CD4-positive, alpha-beta memory T cell (primary cell): ENCODE results near the gene MTMR11. TPM values are rescaled to one million over a fixed set of nuclear protein-coding genes. Genes with fewer than 3 reads are reported as not detected.
A peak's percentile ranks its signal among the peaks of the same experiment; 100 is the strongest.
"Not testable (repeated sequence)": the region's sequence is repeated elsewhere in the genome, so short reads cannot be mapped to it uniquely, and the experiment has no call there.

ENCODE experiments used
- CTCF ChIA-PET: fragments of 350-600 bp; sonication (Branson Sonifier 250); formaldehyde crosslinking; loops from one replicate; lab custom pipeline; 2021; ENCODE audit warnings: inconsistent platforms; ENCODE audit not compliant: partially characterized antibody; lab: Charles Lee
- POLR2A ChIA-PET: fragments of 350-600 bp; sonication (Branson Sonifier 250); formaldehyde crosslinking; loops from one replicate; lab custom pipeline; 2021; ENCODE audit not compliant: partially characterized antibody; lab: Charles Lee
- DNase-seq, 5 donors: peaks; one replicate each; pipeline versions ENCODE4 v3.0.0 to v3.0.0-alpha.2; 2020 to 2022; ENCODE audit warnings: mixed read lengths in 1 of 5
- H3K27ac ChIP-seq: one replicate; pipeline ENCODE4 v1.7.0; 2013; ENCODE audit warnings: low read depth, low read length
- H3K27me3 ChIP-seq: 2 replicates; pipeline ENCODE4 v1.7.0; 2013; ENCODE audit warnings: mild to moderate bottlenecking, low read length, moderate library complexity; ENCODE audit not compliant: insufficient read depth
- H3K36me3 ChIP-seq: 2 replicates; pipeline ENCODE4 v1.7.0; 2013; ENCODE audit warnings: mild to moderate bottlenecking, low read length, moderate library complexity; ENCODE audit not compliant: insufficient read depth
- H3K4me1 ChIP-seq: 2 replicates; pipeline ENCODE4 v1.7.0; 2013; ENCODE audit warnings: mild to moderate bottlenecking, low read length, moderate library complexity; ENCODE audit not compliant: insufficient read depth
- H3K4me3 ChIP-seq, 2 donors: one replicate each; pipeline ENCODE4 v1.7.0; 2013; ENCODE audit warnings: low read length in 2 of 2, mild to moderate bottlenecking in 1 of 2
- H3K9me3 ChIP-seq, 2 donors: one replicate each; pipeline ENCODE4 v1.7.0; 2013; ENCODE audit warnings: low read length in 2 of 2, control low read depth in 1 of 2; ENCODE audit not compliant: control insufficient read depth in 1 of 2
- H3K27ac Mint-ChIP-seq, 7 donors: one replicate each; pipeline ENCODE4 v1.8.0; 2020 to 2021; ENCODE audit warnings: mixed read lengths in 7 of 7, mild to moderate bottlenecking in 6 of 7, inconsistent platforms in 3 of 7, moderate library complexity in 3 of 7
- H3K27me3 Mint-ChIP-seq, 2 donors: one replicate each; pipeline ENCODE4 v1.8.0; 2020 to 2021; ENCODE audit warnings: mixed read lengths in 2 of 2
- H3K36me3 Mint-ChIP-seq, 2 donors: one replicate each; pipeline ENCODE4 v1.8.0; 2020 to 2021; ENCODE audit warnings: mixed read lengths in 2 of 2, inconsistent platforms in 1 of 2, mild to moderate bottlenecking in 1 of 2
- H3K4me1 Mint-ChIP-seq, 4 donors: one replicate each; pipeline ENCODE4 v1.8.0; 2020 to 2021; ENCODE audit warnings: mixed read lengths in 4 of 4, mild to moderate bottlenecking in 1 of 4
- H3K4me3 Mint-ChIP-seq, 8 donors: one replicate each; pipeline ENCODE4 v1.8.0; 2020 to 2021; ENCODE audit warnings: mixed read lengths in 8 of 8, mild to moderate bottlenecking in 7 of 8, moderate library complexity in 6 of 8, inconsistent platforms in 3 of 8
- H3K9me3 Mint-ChIP-seq, 8 donors: one replicate each; pipeline ENCODE4 v1.8.0; 2020 to 2021; ENCODE audit warnings: mixed read lengths in 8 of 8, mild to moderate bottlenecking in 5 of 8, inconsistent platforms in 3 of 8, moderate library complexity in 1 of 8
- intact Hi-C: fragments of 100-400 bp; cut with micrococcal nuclease; formaldehyde crosslinking; loops from one replicate; pipeline ENCODE4 v1.15.1; 2023
- polyA plus RNA-seq, 2 donors: library from polyadenylated mRNA; unstranded; fragments of 300-500 nt; fragmentation: Illumina TruSeq; gene quantifications; one replicate each; pipeline ENCODE4 v1.2.3, GENCODE V29; 2021
- total RNA-seq, 2 experiments: library from RNA; stranded (reverse); gene quantifications; one replicate each; pipeline ENCODE4 v1.2.3, GENCODE V29; 2021

The MTMR11 gene
- total and polyA plus RNA-seq, 4 experiments from 2014 or later, result 0.28 to 2.1 (median 1.3) TPM; not detected in 1

DNA sequence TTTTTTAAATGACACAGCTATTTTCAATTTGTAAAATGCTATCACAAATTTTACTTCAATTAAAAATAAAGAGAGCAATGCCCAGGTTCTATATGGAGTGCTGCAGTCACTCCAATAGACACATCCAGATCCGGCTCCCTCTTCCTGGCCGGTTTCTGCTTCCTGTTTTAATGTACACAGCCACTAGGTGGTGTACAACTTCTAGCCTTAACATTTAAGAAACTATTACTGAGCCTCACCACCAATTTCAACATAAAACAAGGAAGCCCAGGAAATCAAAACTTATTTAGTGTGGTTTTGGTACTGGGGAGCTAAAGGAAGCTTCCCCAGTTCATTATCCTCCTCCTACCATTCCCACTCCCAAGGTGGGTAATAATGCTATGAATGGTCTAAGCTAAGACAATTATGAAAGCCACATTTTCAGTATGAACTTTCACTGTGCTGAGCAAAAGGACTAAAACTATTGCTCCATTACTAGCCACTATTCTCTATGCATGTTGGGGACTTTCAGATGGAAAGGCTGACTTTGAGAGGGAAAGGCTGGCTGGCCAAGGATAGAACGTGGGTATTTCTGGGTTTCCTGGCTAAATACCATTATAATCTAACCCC lies 25.5 kb upstream of the MTMR11 start:
- peaks cover 26 to 38% of the 10 kb centered on the region in 2 donors for H3K36me3 Mint-ChIP-seq
- DNase-seq, result peak in 4 of 5 donors; percentile 57 to 63 (median 59)
- Histone ChIP-seq H3K36me3 (peaks cover 18% of the 10 kb centered on the region), H3K27me3 (no peaks in the 10 kb centered on the region), H3K9me3 (no peaks in the 10 kb centered on the region), H3K4me3 (no peak overlapping the region), H3K27ac (no peak overlapping the region), H3K4me1 (peaks cover 16% of the 10 kb centered on the region)
- peak overlapping the region in 3 of 7 donors; percentile 22 to 65 (median 64) for H3K27ac Mint-ChIP-seq
- peaks cover 10 to 23% (median 16%) of the 10 kb centered on the region in 4 donors for H3K4me1 Mint-ChIP-seq
- H3K4me3 Mint-ChIP-seq, result peak overlapping the region in 1 of 8 donors; percentile 20
- H3K27me3 Mint-ChIP-seq, result no peaks in the 10 kb centered on the region
- H3K9me3 Mint-ChIP-seq, result no peaks in the 10 kb centered on the region
- CTCF ChIA-PET, result interaction anchor here (0.7 to 3.2 kb wide), 34 partner anchors 10 to 248 kb away, joined by 3 to 80 read pairs (median 4); partner anchors contain the start of genes SF3B4 and VPS45
- POLR2A ChIA-PET, result interaction anchor here (0.6 to 2.1 kb wide), 8 partner anchors 19 to 225 kb away, joined by 3 to 18 read pairs (median 3); partner anchors contain the start of gene PLEKHO1
- intact Hi-C loops, result loop anchor here (1.0 kb wide), 4 partner anchors 88 to 225 kb away; partner anchors contain the start of gene VPS45

DNA sequence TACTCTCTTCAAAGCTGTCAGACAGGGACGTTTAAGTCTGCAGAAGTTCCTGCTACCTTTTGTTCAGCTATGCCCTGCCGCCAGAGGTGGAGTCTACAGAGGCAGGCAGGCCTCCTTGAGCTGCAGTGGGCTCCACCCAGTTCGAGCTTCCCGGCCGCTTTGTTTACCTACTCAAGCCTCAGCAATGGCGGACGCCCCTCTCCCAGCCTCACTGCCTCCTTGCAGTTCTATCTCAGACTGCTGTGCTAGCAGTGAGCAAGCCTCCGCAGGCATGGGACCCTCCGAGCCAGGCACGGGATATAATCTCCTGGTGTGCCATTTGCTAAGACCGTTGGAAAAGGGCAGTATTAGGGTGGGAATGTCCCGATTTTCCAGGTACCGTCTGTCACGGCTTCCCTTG lies 20.9 kb upstream of the MTMR11 start:
- intact Hi-C loops, result not testable (repeated sequence)

DNA sequence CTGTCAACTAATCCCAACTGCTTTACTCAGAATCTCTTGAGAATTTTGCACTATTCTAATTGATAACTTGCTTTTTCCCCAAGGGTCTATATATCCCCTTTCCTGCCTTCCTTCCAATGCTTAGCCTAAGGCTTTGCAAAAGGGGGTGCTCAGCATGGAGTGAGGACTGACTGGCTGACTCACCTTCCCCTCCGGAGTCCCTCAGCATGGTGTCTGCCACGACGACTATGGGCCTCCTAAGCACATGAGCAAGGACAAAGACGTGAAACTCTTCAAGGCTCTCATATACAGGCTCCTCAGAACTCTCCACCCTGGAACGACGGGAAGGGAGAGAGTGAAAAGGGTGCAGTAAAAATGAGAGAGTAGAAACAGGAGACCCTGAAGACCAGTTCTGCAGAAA lies 13.2 kb upstream of the MTMR11 start:
- Mint-ChIP-seq H3K4me3 (no peak overlapping the region), H3K36me3 (peaks cover 25 to 31% of the 10 kb centered on the region in 2 donors)

More for the DNA sequence above, 20.9 kb upstream of the MTMR11 start:
- H3K27me3 Mint-ChIP-seq, H3K4me1 ChIP-seq, H3K9me3 Mint-ChIP-seq, H3K36me3 ChIP-seq, POLR2A ChIA-PET, H3K27ac Mint-ChIP-seq, DNase-seq, H3K27me3 ChIP-seq, H3K9me3 ChIP-seq, H3K4me3 ChIP-seq, H3K27ac ChIP-seq, H3K4me3 Mint-ChIP-seq: not testable (repeated sequence)
- CTCF ChIA-PET, result interaction anchor here (1.0 kb wide), 1 partner anchor 111 kb away, joined by 3 read pairs; the partner anchor contains the start of gene VPS45
- Mint-ChIP-seq H3K36me3 (peaks cover 13 to 15% of the 10 kb centered on the region in 2 donors), H3K4me1 (peaks cover 5 to 14% (median 9%) of the 10 kb centered on the region in 4 donors)

DNA sequence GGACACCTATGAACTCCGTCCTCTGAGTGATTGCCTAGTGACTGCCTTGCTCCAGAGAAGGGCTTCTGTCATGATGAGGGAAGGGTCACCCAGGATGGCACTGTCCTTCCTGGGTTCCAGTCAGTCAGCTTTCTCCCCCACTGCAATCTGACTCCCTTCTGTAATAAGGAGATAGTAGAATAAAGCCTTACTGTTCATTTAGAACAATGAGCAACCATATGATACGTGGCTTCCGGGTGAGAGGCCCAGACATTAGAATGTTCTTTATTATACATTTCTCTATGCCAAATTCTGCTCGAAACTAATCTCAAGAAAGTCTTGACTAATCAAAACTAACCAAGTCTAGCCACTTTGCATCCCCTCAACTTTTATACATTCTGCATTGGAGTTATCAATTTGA lies 8.5 kb upstream of the MTMR11 start:
- no peaks in the 10 kb centered on the region for H3K27me3 ChIP-seq
- DNase-seq, result no peak
- Mint-ChIP-seq H3K27ac (no peak overlapping the region), H3K9me3 (no peaks in the 10 kb centered on the region), H3K4me3 (no peak overlapping the region), H3K27me3 (no peaks in the 10 kb centered on the region), H3K4me1 (peaks cover 0 to 11% (median under 1%) of the 10 kb centered on the region in 4 donors), H3K36me3 (peaks cover 31 to 39% of the 10 kb centered on the region in 2 donors)
- ChIA-PET CTCF (interaction anchor here (1.6 kb wide), 1 partner anchor 17 kb away, joined by 3 read pairs; no protein-coding TSS in a partner anchor), POLR2A (interaction anchor here (1.2 kb wide), 1 partner anchor 58 kb away, joined by 4 read pairs; a partner anchor contains a TSS)
- no peaks in the 10 kb centered on the region for H3K36me3 ChIP-seq
- H3K4me1 ChIP-seq, result no peaks in the 10 kb centered on the region
- no peak overlapping the region for H3K27ac ChIP-seq
- H3K4me3 ChIP-seq, result no peak overlapping the region
- intact Hi-C loops, result no loop called here
- H3K9me3 ChIP-seq, result no peaks in the 10 kb centered on the region

More for the DNA sequence above, 13.2 kb upstream of the MTMR11 start:
- Histone ChIP-seq H3K27me3 (no peaks in the 10 kb centered on the region), H3K9me3 (no peaks in the 10 kb centered on the region), H3K36me3 (no peaks in the 10 kb centered on the region), H3K27ac (no peak overlapping the region), H3K4me3 (no peak overlapping the region), H3K4me1 (no peaks in the 10 kb centered on the region)
- Mint-ChIP-seq H3K9me3 (no peaks in the 10 kb centered on the region), H3K27ac (peak overlapping the region in 1 of 7 donors; percentile 28), H3K4me1 (no peaks in the 10 kb centered on the region), H3K27me3 (no peaks in the 10 kb centered on the region)
- ChIA-PET POLR2A (no interaction called here), CTCF (interaction anchor here (1.0 kb wide), 1 partner anchor 12 kb away, joined by 4 read pairs; no protein-coding TSS in a partner anchor)
- intact Hi-C loops, result no loop called here
- no peak for DNase-seq

DNA sequence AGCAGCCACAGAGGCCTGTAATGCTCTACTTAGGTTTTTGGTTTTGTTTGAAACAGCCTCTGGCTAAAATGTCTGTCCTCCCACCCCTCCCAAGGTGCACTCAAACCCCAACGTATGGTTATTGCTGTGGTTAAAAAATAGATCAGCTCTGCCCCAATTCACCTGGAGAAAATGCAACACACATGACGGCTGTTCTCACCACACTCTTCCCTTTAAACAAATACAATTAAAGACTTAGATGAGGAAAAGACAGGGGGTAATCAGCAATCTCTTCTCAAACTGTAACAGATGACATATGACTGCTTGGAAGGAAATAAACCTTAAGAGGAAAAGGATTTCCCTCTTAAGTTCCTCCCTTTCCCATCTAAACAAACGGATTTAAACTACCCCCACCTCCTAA lies 6.2 kb upstream of the MTMR11 start:
- Mint-ChIP-seq H3K9me3 (no peaks in the 10 kb centered on the region), H3K4me1 (peaks cover 8 to 23% (median 10%) of the 10 kb centered on the region in 4 donors), H3K27ac (peak overlapping the region in 6 of 7 donors; percentile 3 to 58 (median 42)), H3K4me3 (no peak overlapping the region), H3K27me3 (no peaks in the 10 kb centered on the region), H3K36me3 (peaks cover 24 to 27% of the 10 kb centered on the region in 2 donors)
- no peaks in the 10 kb centered on the region for H3K36me3 ChIP-seq
- H3K27ac ChIP-seq, result no peak overlapping the region
- H3K9me3 ChIP-seq, result no peaks in the 10 kb centered on the region
- ChIA-PET CTCF (interaction anchor here (1.0 kb wide), 1 partner anchor 130 kb away, joined by 3 read pairs; no protein-coding TSS in a partner anchor), POLR2A (interaction anchor here (1.2 kb wide), 1 partner anchor 19 kb away, joined by 3 read pairs; no protein-coding TSS in a partner anchor)
- DNase-seq, result no peak
- intact Hi-C loops, result no loop called here
- no peak overlapping the region for H3K4me3 ChIP-seq
- no peaks in the 10 kb centered on the region for H3K27me3 ChIP-seq
- peaks cover 10% of the 10 kb centered on the region for H3K4me1 ChIP-seq

DNA sequence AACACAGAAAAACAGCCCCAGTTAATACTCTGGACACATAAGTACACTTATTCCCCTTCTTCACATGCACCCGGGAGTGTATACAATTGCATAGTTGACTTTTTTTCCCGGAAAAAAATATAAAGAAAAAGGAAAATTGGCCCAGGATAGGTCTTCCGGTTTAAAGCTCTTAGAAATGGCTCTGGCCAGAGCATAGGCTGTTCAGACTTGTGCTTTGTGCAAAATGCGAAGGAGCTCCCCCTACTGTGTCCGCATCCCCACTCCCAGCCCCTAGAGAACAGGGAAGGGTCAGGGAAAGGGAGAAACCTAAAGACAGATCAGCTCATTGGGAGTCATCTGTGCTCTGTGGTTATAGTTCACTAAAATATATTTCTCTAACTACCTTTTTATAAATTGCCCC lies 5.5 kb upstream of the MTMR11 start:
- H3K27me3 ChIP-seq, result no peaks in the 10 kb centered on the region
- CTCF ChIA-PET, result interaction anchor here (1.0 kb wide), 1 partner anchor 131 kb away, joined by 3 read pairs; no protein-coding TSS in a partner anchor
- no peak overlapping the region for H3K4me3 Mint-ChIP-seq
- intact Hi-C loops, result no loop called here
- POLR2A ChIA-PET, result interaction anchor here (1.2 kb wide), 1 partner anchor 20 kb away, joined by 3 read pairs; no protein-coding TSS in a partner anchor
- no peaks in the 10 kb centered on the region for H3K27me3 Mint-ChIP-seq
- peaks cover 13 to 30% (median 17%) of the 10 kb centered on the region in 4 donors for H3K4me1 Mint-ChIP-seq
- no peak for DNase-seq
- H3K4me3 ChIP-seq, result no peak overlapping the region
- peaks cover 17% of the 10 kb centered on the region for H3K4me1 ChIP-seq
- H3K36me3 Mint-ChIP-seq, result peaks cover 20 to 22% of the 10 kb centered on the region in 2 donors
- no peaks in the 10 kb centered on the region for H3K9me3 Mint-ChIP-seq
- H3K27ac Mint-ChIP-seq, result no peak overlapping the region
- no peaks in the 10 kb centered on the region for H3K36me3 ChIP-seq
- H3K27ac ChIP-seq, result no peak overlapping the region
- no peaks in the 10 kb centered on the region for H3K9me3 ChIP-seq

DNA sequence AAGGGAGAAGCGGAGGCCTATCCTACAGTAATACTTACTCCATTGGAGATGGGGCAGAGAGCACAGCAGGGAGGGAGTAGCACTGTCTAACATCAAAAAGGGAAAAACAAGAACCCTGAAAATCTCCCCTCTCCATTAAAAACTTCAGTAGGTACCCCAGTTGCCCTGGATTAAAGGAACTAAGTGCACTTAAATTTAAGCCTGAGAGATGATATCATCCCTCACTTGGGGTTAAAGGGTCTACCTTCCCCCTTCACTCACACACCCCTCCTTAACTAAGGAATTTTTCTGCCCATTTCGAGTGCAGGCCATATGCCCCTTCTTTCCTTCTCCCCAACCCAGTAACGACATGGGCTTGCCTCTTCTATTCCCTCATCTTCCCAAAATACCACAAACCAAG lies 3.7 kb upstream of the MTMR11 start:
- CTCF ChIA-PET, result no interaction called here
- intact Hi-C loops, result no loop called here

More for the DNA sequence above, 3.7 kb upstream of the MTMR11 start:
- peaks cover 14 to 32% (median 18%) of the 10 kb centered on the region in 4 donors for H3K4me1 Mint-ChIP-seq
- no peak for DNase-seq
- POLR2A ChIA-PET, result interaction anchor here (3.4 kb wide), 1 partner anchor 53 kb away, joined by 19 read pairs; a partner anchor contains a TSS
- Histone ChIP-seq H3K27ac (no peak overlapping the region), H3K36me3 (no peaks in the 10 kb centered on the region), H3K27me3 (no peaks in the 10 kb centered on the region), H3K9me3 (no peaks in the 10 kb centered on the region), H3K4me3 (no peak overlapping the region), H3K4me1 (peaks cover 18% of the 10 kb centered on the region)
- H3K27ac Mint-ChIP-seq, result peak overlapping the region in 6 of 7 donors; percentile 3 to 72 (median 14)
- peaks cover 12 to 15% of the 10 kb centered on the region in 2 donors for H3K36me3 Mint-ChIP-seq
- H3K4me3 Mint-ChIP-seq, result peak overlapping the region in 1 of 8 donors; percentile 15
- no peaks in the 10 kb centered on the region for H3K9me3 Mint-ChIP-seq
- H3K27me3 Mint-ChIP-seq, result no peaks in the 10 kb centered on the region
